GM19240 (cell line): Measurements from ENCODE around the gene CD38.

Source experiments
- DNase-seq: peaks from one replicate; pipeline ENCODE4 v3.0.0; 2011; ENCODE audit warnings: low spot score; ENCODE audit not compliant: insufficient read length

The CD38 gene

DNA sequence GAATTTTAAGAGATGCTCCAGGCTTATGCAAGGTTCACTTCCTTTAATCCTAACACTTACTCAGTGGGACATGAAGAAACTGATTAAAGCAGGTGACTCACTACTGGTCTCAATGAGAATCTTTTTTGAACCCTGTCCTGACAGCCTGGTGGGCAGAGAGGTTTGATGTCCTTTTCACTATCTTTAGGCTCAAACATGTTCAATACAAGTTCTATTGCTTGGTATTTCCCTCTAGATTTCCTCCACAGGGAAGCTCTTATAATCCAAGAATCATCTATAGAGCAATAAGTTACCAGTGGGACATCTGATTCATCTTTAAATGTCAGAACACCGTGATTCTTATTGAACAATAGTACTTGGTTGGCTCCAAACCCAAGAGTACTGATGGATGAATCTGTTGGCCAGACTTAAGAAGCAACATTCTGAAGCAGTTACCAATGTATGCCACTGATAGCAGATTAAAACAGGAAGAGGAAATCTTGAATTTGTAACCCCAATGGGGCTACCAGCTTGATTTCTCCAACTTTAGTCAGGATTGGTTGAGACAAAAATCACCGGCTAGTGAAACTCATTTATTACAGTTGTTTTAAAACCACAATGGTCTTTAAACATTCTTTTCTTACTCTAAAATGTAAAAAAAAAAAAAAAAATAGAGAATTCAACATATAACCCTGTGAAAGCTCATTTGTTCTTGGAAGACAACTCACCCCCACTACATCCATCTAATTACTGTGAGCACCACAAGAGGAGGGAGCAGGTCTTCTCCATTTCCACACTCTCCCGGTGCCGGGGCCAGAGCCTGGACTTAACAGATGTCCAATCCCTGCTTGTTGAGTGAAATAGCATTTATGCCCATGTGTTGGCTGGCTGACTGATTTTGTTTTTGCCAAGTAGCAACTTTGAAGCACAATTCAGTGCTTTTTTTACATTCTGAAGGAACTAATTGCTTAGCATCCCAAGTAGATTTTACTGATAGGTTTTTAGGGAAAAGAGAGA, 117.1 kb downstream of the CD38 start:
- no peak for DNase-seq

GRCh38 chr4:15897577-15897976, 119.4 kb downstream of the CD38 start:
- DNase-seq = no peak

- no peak for DNase-seq
Measured at GRCh38 chr4:15898902-15899301, 120.8 kb downstream of the CD38 start.

DNA sequence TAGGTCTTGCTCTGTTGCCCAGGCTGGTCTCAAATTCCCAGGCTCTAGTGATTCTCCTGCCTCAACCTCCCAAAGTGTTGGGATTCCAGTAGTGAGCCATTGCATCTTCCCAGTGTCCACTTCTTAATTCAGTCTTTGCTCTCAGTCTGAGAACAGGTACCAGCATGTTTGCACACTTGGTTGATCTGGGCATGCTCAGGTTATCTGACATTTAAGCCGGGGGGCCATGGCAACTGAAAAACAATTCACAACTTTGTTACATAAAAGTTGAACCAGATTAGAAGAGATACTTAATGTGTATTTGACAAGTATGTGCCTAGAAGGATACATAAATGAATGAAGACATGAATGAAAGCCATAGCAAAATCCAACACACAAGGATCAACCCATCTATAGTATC, 121.4 kb downstream of the CD38 start:
- DNase-seq = no peak

DNA sequence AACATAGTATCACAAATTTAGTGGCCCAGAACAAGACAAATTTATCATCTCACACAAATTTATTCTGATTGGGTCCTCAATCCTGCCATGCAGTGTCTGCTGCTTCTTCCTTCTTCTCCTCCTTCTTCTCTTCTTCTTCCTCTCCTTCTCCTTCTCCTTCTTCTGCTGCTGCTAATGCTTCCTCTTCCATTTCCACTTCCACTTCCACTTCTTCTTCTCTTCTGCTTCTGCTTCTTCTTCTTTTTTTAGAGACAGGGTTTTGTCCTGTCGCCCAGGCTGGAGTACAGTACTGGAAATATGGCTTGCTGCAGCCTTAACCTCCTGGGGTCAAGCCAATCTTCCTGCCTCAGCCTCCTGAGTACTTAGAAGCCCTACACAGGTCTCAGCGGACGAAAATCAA, 122.9 kb downstream of the CD38 start:
- no peak for DNase-seq

- DNase-seq = no peak
Measured at GRCh38 chr4:15901998-15902397, 123.9 kb downstream of the CD38 start.

DNA sequence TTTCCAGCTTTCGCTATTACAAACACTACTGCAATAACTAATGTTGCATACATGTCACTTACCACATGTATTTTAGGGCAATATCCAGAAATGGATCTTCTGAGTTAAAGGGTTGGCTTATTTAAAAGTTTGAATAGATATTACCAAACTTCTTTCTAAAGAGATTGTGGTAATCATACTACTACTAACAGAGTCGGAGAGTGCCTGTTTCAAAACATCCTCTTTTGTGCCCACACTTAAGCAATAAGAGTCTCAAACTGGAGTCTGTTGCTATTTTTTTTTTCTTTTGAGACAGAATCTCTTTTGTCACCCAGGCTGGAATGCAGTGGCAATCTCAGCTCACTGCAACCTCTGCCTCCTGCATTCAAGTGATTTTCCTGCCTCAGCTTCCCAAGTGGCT, 124.6 kb downstream of the CD38 start:
- no peak for DNase-seq
